ENCODE data around the gene BTF3. TPM values are rescaled to one million over a fixed set of nuclear protein-coding genes. Genes with fewer than 3 reads are reported as not detected.

Gene BTF3
- total RNA-seq, 1 donor = 207 TPM

DNA sequence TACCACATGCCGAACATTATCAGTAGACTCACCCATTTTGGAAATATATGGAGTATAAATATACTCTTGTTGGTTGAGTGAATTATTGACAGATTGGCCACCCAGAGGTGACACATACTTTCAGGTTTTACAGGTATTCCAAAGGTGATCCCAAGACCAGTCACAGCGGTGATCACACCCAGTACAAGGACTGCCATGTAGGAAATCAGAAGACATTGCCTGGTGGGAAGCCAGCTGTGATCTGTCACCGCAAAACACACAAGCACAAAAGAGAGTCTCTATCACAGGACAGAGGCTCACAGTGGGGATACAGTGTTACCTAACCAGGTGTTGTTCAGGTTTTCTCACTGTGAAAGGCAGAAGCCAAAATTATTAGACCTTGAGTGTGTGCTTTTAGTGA, 15.8 kb downstream of the BTF3 start:
- TF ChIP-seq CTCF (IDR thresholded peaks at IDR 0.05; ENCODE audit: extremely low read depth, low read depth, low read length) = no peak
- no peaks in the 10 kb centered on the region for H3K79me2 ChIP-seq (ENCODE audit: insufficient read depth, low read length)
- H4K20me1 ChIP-seq (ENCODE audit: insufficient read depth, low read length) = no peaks in the 10 kb centered on the region
- H3K4me1 ChIP-seq (ENCODE audit: insufficient read depth, low read length) = no peaks in the 10 kb centered on the region
- H3K4me3 ChIP-seq (ENCODE audit: insufficient read depth, low read length) = no peak overlapping the region
- no peak overlapping the region for H2AFZ ChIP-seq (ENCODE audit: low read length)
- H3K9me3 ChIP-seq (ENCODE audit: low read depth, low read length) = no peaks in the 10 kb centered on the region
- H3K36me3 ChIP-seq (ENCODE audit: insufficient read depth, low read length) = no peaks in the 10 kb centered on the region
- no peak for DNase-seq (ENCODE audit: insufficient read length, low spot score, missing footprints)
- H3K4me2 ChIP-seq (ENCODE audit: insufficient read depth, low read length) = no peak overlapping the region
- no peak overlapping the region for H3K27ac ChIP-seq (ENCODE audit: low read depth, low read length)
- H3K27me3 ChIP-seq (ENCODE audit: insufficient read depth, low read length) = no peaks in the 10 kb centered on the region

DNA sequence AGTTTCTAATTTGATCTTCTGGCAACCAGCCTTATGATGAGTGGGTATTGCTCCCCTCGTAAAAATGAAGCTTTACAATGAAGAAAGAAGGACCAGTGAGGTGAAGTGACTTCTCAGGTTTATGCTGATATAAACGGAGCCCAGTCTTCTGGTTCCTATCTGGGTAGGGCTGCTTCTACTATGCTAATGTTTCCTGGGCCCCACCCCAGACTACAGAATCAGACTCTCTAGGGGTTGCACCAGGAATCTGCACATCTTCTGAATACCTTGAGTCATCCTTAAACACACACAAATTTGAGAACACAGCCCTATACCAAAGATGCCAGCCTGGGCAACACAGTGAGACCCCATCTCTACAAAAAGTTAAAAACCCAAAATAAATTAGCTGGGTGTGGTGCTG, 16.2 kb downstream of the BTF3 start:
- no peak overlapping the region for H3K4me2 ChIP-seq (ENCODE audit: insufficient read depth, low read length)
- H3K9me3 ChIP-seq (ENCODE audit: low read depth, low read length) = no peaks in the 10 kb centered on the region
- H3K36me3 ChIP-seq (ENCODE audit: insufficient read depth, low read length) = no peaks in the 10 kb centered on the region
- no peak overlapping the region for H3K4me3 ChIP-seq (ENCODE audit: insufficient read depth, low read length)
- H3K79me2 ChIP-seq (ENCODE audit: insufficient read depth, low read length) = no peaks in the 10 kb centered on the region
- H3K27ac ChIP-seq (ENCODE audit: low read depth, low read length) = no peak overlapping the region
- no peak overlapping the region for H2AFZ ChIP-seq (ENCODE audit: low read length)
- no peak for TF ChIP-seq CTCF (IDR thresholded peaks at IDR 0.05; ENCODE audit: extremely low read depth, low read depth, low read length)
- H3K4me1 ChIP-seq (ENCODE audit: insufficient read depth, low read length) = peaks cover 2% of the 10 kb centered on the region
- DNase-seq (ENCODE audit: insufficient read length, low spot score, missing footprints) = no peak
- no peaks in the 10 kb centered on the region for H3K27me3 ChIP-seq (ENCODE audit: insufficient read depth, low read length)
- H4K20me1 ChIP-seq (ENCODE audit: insufficient read depth, low read length) = no peaks in the 10 kb centered on the region

- no peak for TF ChIP-seq CTCF (IDR thresholded peaks at IDR 0.05; ENCODE audit: extremely low read depth, low read depth, low read length)
- H2AFZ ChIP-seq (ENCODE audit: low read length) = peak overlapping the region; percentile 68
- no peaks in the 10 kb centered on the region for H3K27me3 ChIP-seq (ENCODE audit: insufficient read depth, low read length)
- DNase-seq (ENCODE audit: insufficient read length, low spot score, missing footprints) = no peak
- H3K9me3 ChIP-seq (ENCODE audit: low read depth, low read length) = no peaks in the 10 kb centered on the region
- H3K79me2 ChIP-seq (ENCODE audit: insufficient read depth, low read length) = no peaks in the 10 kb centered on the region
- peak overlapping the region; percentile 39 for H3K4me2 ChIP-seq (ENCODE audit: insufficient read depth, low read length)
- no peak overlapping the region for H3K4me3 ChIP-seq (ENCODE audit: insufficient read depth, low read length)
- peaks cover 4% of the 10 kb centered on the region for H3K4me1 ChIP-seq (ENCODE audit: insufficient read depth, low read length)
- no peak overlapping the region for H3K27ac ChIP-seq (ENCODE audit: low read depth, low read length)
- no peaks in the 10 kb centered on the region for H3K36me3 ChIP-seq (ENCODE audit: insufficient read depth, low read length)
- no peaks in the 10 kb centered on the region for H4K20me1 ChIP-seq (ENCODE audit: insufficient read depth, low read length)
These were observed 17.0 kb downstream of the BTF3 start for GRCh38 chr5:73515232-73515631.

GRCh38 chr5:73519531-73520283, 21.5 kb downstream of the BTF3 start:
- Histone ChIP-seq H3K4me3 (ENCODE audit: insufficient read depth, low read length) (peak overlapping the region; percentile 42), H3K27me3 (ENCODE audit: insufficient read depth, low read length) (no peaks in the 10 kb centered on the region), H3K27ac (ENCODE audit: low read depth, low read length) (no peak overlapping the region), H3K4me1 (ENCODE audit: insufficient read depth, low read length) (peaks cover 10% of the 10 kb centered on the region), H4K20me1 (ENCODE audit: insufficient read depth, low read length) (no peaks in the 10 kb centered on the region), H3K79me2 (ENCODE audit: insufficient read depth, low read length) (no peaks in the 10 kb centered on the region), H2AFZ (ENCODE audit: low read length) (peak overlapping the region; percentile 77), H3K9me3 (ENCODE audit: low read depth, low read length) (no peaks in the 10 kb centered on the region), H3K36me3 (ENCODE audit: insufficient read depth, low read length) (no peaks in the 10 kb centered on the region), H3K4me2 (ENCODE audit: insufficient read depth, low read length) (peak overlapping the region; percentile 75)
- peak; percentile 81 for TF ChIP-seq CTCF (IDR thresholded peaks at IDR 0.05; ENCODE audit: extremely low read depth, low read depth, low read length)
- DNase-seq (ENCODE audit: insufficient read length, low spot score, missing footprints) = peak; percentile 86

Data from osteoblast (primary cell).